HG02623 (cell line): ENCODE data around the gene GAS6.

Experiments
- ATAC-seq: cut with Tn5 transposase; IDR thresholded peaks from one replicate; pipeline ENCODE4 v1.9.1; 2021; ENCODE audit warnings: moderate library complexity; ENCODE audit not compliant: unreplicated experiment

Gene GAS6

GRCh38 chr13:113777311-113778260 lies 86.3 kb downstream of the GAS6 start:
- no peak for ATAC-seq

GRCh38 chr13:113776231-113777125 lies 87.4 kb downstream of the GAS6 start:
- ATAC-seq: no peak

DNA sequence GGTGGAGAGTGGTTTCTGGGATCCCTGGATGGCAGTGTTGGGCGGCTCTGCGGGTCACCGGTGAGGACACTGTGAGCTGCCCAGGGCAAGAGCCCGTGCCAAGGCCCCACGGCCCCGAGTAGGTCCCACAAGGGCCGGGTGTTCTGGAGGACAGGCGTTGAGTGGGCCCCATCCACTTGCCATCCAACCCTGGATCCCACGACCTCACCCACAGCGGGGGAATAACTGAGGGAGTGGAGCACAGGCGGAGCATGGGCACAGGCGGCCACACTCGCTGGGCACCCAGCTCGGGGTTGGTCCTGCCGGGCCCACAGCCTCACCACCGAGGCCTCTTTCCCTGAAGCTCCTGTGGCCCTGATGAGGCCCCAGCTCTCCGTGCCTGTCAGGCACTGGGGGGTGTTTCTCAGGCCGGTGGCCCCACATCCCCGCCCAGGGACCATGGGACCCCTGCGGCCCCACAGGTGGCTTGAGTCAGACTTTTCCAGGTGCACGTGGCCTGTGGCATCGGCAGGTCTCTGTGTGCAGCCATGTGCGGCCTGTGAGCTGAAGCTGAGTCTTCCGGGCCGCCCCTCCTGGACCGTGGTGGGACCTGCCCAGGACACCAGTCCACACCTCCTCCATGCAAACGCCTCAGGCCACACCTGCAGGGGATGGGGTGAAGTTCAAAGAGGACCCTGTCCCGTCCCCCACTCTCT lies 88.3 kb downstream of the GAS6 start:
- no peak for ATAC-seq

DNA sequence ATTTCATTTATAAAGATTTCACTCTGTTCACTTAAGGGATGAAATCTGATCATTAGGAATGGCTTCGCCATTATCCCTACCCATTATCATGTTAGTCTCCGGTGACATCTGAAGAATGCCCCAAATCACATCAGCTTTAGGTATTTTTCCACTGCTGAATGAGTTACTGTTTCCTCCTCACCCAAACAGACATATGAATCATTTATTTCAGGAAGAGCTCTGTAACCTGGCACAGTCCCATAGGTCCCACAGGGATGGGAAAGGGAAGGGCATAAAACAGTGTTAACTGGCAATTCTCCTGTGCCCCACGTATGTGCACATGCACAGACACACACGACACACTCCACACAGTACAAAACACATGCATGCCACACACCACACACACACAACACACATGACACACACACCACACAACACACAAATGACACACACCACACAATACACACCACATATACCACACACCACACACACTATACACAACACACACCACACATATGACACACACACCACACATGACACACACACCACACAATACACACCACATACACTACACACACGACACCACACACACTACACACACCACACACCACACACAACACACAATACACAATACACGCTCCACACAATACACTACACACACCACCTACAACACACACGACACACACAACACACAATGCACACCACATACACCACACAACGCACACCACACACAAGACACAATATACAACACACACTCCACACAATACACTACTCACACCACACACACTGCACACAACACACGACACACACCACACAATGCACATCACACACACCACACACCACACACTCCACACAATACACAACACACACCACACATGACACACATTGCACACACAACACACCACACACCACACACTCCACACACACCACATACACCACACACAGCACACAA lies 89.4 kb downstream of the GAS6 start:
- ATAC-seq: no peak

GRCh38 chr13:113771709-113772331 lies 92.1 kb downstream of the GAS6 start:
- no peak for ATAC-seq

GRCh38 chr13:113770937-113771336 lies 92.9 kb downstream of the GAS6 start:
- ATAC-seq: no peak
